Left ventricle myocardium inferior (tissue), 1 donor: ENCODE measurements around the gene STK11IP. TPM values are rescaled to one million over a fixed set of nuclear protein-coding genes. Genes with fewer than 3 reads are reported as not detected.

Experiments
- DNase-seq: peaks from one replicate; pipeline ENCODE4 v3.0.0-alpha.2; 2020
- H3K27ac ChIP-seq: fragments of 200-600 bp; replicated peaks from 2 replicates; pipeline ENCODE4 v1.8.0; 2021
- H3K27me3 ChIP-seq: fragments of 200-600 bp; 2 replicates; pipeline ENCODE4 v1.8.0; 2021; ENCODE audit warnings: low read depth
- H3K36me3 ChIP-seq: fragments of 200-600 bp; 2 replicates; pipeline ENCODE4 v1.8.0; 2021
- H3K4me1 ChIP-seq: fragments of 200-600 bp; 2 replicates; pipeline ENCODE4 v1.8.0; 2021
- H3K4me3 ChIP-seq: fragments of 200-600 bp; 2 replicates; pipeline ENCODE4 v1.8.0; 2021; ENCODE audit warnings: mild to moderate bottlenecking, moderate library complexity
- H3K9me3 ChIP-seq: fragments of 200-600 bp; replicated peaks from 2 replicates; pipeline ENCODE4 v1.8.0; 2021
- intact Hi-C: fragments of 100-400 bp; cut with micrococcal nuclease; formaldehyde crosslinking; loops from one replicate; pipeline ENCODE4 v1.11.0; 2022
- total RNA-seq: library from RNA; stranded (reverse); fragmentation: NEBNext Ultra II Directional; extraction: Animal tissue kit (Norgen Biotek cat#: 25700); gene quantifications from one replicate; pipeline ENCODE4 v1.2.1, GENCODE V29; 2021
- TF ChIP-seq, protein P1 (sequence below): fragments of 200-600 bp; IDR thresholded peaks from 2 replicates; pipeline ENCODE4 v1.8.0; 2021; ENCODE audit warnings: antibody characterized with exemption, mild to moderate bottlenecking, borderline replicate concordance
- donor health status: DM: no; HTN: yes; CAD: no; lungs with severe emphysema.

The STK11IP gene
- total RNA-seq, 1 donor from 2014 or later: 15.9 TPM

DNA sequence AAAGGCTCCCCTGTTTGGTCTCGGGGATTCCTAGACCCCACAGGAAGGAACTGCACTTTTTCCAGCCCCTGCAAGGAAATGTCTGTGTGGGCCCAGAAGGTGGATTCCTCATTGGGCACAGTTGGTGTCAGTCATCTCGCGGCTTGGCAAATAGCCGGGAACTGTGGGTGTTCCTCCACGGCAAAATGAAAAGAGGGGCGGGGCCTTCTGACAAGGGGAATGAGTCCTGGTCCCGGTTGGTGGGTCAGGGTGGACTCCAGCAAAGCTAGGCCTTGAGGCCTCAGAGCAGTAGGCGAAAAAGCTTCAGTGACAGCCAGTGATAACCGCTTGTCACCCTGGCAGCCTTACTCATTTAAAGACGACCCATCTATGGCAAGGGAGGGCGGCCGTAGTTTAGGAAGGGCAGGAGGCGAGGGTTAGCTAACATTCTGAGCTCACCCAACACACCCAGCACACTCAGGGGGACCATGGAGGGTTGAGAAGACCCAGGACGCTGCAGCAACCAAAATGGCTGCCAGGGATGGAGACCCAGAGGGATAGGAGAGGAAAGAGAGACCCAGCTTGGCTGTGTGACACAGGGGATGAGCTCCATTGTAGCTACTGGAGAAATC lies 46.2 kb downstream of the STK11IP start:
- DNase-seq: no peak
- TF ChIP-seq, protein P1, sequence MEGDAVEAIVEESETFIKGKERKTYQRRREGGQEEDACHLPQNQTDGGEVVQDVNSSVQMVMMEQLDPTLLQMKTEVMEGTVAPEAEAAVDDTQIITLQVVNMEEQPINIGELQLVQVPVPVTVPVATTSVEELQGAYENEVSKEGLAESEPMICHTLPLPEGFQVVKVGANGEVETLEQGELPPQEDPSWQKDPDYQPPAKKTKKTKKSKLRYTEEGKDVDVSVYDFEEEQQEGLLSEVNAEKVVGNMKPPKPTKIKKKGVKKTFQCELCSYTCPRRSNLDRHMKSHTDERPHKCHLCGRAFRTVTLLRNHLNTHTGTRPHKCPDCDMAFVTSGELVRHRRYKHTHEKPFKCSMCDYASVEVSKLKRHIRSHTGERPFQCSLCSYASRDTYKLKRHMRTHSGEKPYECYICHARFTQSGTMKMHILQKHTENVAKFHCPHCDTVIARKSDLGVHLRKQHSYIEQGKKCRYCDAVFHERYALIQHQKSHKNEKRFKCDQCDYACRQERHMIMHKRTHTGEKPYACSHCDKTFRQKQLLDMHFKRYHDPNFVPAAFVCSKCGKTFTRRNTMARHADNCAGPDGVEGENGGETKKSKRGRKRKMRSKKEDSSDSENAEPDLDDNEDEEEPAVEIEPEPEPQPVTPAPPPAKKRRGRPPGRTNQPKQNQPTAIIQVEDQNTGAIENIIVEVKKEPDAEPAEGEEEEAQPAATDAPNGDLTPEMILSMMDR: no peak
- peaks cover 11% of the 10 kb centered on the region for H3K36me3 ChIP-seq
- H3K4me1 ChIP-seq: peaks cover 73% of the 10 kb centered on the region
- no peaks in the 10 kb centered on the region for H3K9me3 ChIP-seq
- intact Hi-C loops: no loop called here
- H3K4me3 ChIP-seq: no peak overlapping the region
- peaks cover 10% of the 10 kb centered on the region for H3K27me3 ChIP-seq
- H3K27ac ChIP-seq: peak overlapping the region; percentile 97

DNA sequence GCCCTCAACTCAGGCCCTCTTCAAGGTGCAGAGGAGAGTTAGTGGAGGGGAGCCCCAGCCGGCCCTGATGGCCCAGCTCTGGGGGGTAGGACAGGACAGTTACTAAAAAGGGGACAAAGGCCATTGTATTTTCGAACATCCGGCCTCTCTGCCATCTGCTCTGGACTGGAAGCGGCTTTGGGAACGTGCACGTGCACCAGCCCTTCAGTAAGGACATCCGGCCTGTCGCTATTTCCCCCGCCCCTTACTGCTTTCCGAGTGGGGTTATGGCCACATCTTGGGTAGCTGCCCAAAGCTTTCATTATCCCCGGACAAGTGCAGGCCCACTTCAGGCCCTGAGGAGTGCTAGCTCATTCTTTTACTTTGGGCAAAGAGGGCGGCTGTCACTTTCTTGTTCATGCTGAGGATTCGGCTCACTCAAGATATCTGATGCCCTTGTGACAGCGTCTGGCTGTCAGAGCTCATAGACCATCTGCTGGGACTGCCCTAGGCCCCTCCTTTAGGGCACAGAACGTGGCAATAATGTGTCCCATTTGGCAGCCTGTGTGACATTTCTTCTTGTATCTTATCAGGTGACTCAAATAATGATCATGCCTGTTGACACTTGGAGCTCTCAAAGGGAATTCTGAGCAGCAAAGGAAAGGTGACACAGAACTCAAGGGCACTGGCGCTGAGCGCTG lies 47.3 kb downstream of the STK11IP start:
- Histone ChIP-seq H3K27me3 (peaks cover 10% of the 10 kb centered on the region), H3K9me3 (no peaks in the 10 kb centered on the region), H3K4me3 (peak overlapping the region; percentile 22), H3K27ac (peak overlapping the region; percentile 97), H3K4me1 (peaks cover 64% of the 10 kb centered on the region), H3K36me3 (peaks cover 11% of the 10 kb centered on the region)
- intact Hi-C loops: no loop called here
- peak; percentile 69 for DNase-seq
- TF ChIP-seq, protein P1: no peak

GRCh38 chr2:219645631-219646527 lies 48.2 kb downstream of the STK11IP start:
- H3K4me3 ChIP-seq: no peak overlapping the region
- H3K9me3 ChIP-seq: no peaks in the 10 kb centered on the region
- peaks cover 54% of the 10 kb centered on the region for H3K4me1 ChIP-seq
- no peak for DNase-seq
- H3K36me3 ChIP-seq: peaks cover 2% of the 10 kb centered on the region
- H3K27me3 ChIP-seq: peaks cover 16% of the 10 kb centered on the region
- intact Hi-C loops: no loop called here
- peak overlapping the region; percentile 97 for H3K27ac ChIP-seq
- TF ChIP-seq, protein P1: no peak

DNA sequence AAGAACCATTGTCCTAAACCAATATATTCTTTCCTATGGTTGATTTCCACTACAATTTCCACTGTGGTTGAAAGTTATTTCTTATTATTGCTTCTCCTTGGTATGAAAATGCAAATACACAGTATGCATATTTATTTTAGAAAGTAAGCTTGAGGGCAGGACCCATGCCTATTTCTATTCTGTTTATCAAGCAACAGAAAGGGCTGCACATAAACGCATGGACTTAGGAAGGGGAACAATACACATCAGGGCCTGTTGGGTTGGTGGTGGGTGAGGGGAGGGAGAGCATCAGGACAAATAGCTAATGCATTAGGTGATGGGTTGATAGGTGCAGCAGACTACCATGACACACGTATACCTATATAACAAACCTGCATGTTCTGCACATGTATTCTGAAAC lies 50.5 kb downstream of the STK11IP start:
- intact Hi-C loops: no loop called here
- Histone ChIP-seq H3K36me3 (no peaks in the 10 kb centered on the region), H3K4me1 (peaks cover 37% of the 10 kb centered on the region), H3K27ac (no peak overlapping the region), H3K27me3 (peaks cover 11% of the 10 kb centered on the region), H3K9me3 (peaks cover 9% of the 10 kb centered on the region), H3K4me3 (no peak overlapping the region)
- TF ChIP-seq, protein P1: no peak
- no peak for DNase-seq

- intact Hi-C loops: no loop called here
- H3K4me1 ChIP-seq: peaks cover 31% of the 10 kb centered on the region
- DNase-seq: no peak
- H3K36me3 ChIP-seq: no peaks in the 10 kb centered on the region
- TF ChIP-seq, protein P1: no peak
- H3K9me3 ChIP-seq: peaks cover 9% of the 10 kb centered on the region
- H3K4me3 ChIP-seq: no peak overlapping the region
- H3K27me3 ChIP-seq: peaks cover 11% of the 10 kb centered on the region
- H3K27ac ChIP-seq: no peak overlapping the region
Measured at GRCh38 chr2:219648963-219649362, 51.3 kb downstream of the STK11IP start.
